Sigmoid colon (tissue), 4 donors: ENCODE results near the gene CACNA1C.
"Not testable (repeated sequence)": the region's sequence is repeated elsewhere in the genome, so short reads cannot be mapped to it uniquely, and the experiment has no call there.

ENCODE experiments used
- POLR2A ChIP-seq, 2 donors: fragments of 450-650 bp; IDR thresholded peaks; one replicate each; pipeline ENCODE4 v1.6.1; 2016; ENCODE audit warnings: antibody characterized with exemption in 2 of 2, mild to moderate bottlenecking in 2 of 2, moderate library complexity in 2 of 2
- POLR2AphosphoS5 ChIP-seq, 4 donors: sonication (generic); formaldehyde crosslinking; IDR thresholded peaks; one replicate each; pipeline ENCODE4 v1.6.1; 2017; ENCODE audit warnings: antibody characterized with exemption in 4 of 4
- TF ChIP-seq, protein P1 (sequence below), 4 experiments: fragments of 450-650 bp in 3 of 4; fragments of 200-600 bp in 1 of 4; IDR thresholded peaks; one replicate each; pipeline ENCODE4 v1.5.1; 2016 to 2019; ENCODE audit warnings: antibody characterized with exemption in 4 of 4, mild to moderate bottlenecking in 3 of 4, moderate library complexity in 2 of 4

DNA sequence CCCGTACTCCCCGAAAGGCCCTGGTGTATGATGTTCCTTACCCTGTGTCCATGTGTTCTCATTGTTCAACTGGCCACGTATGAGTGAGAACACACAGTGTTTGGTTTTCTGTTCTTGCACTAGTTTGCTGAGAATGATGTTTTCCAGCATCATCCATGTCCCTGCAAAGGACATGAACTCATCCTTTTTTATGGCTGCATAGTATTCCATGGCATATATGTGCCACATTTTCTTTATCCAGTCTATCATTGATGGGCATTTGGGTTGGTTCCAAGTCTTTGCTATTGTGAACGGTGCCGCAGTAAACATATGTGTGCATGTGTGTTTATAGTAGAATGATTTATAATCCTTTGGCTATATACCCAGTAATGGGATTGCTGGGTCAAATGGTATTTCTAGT lies 49.9 kb downstream of the CACNA1C start:
- TF ChIP-seq, protein P1, sequence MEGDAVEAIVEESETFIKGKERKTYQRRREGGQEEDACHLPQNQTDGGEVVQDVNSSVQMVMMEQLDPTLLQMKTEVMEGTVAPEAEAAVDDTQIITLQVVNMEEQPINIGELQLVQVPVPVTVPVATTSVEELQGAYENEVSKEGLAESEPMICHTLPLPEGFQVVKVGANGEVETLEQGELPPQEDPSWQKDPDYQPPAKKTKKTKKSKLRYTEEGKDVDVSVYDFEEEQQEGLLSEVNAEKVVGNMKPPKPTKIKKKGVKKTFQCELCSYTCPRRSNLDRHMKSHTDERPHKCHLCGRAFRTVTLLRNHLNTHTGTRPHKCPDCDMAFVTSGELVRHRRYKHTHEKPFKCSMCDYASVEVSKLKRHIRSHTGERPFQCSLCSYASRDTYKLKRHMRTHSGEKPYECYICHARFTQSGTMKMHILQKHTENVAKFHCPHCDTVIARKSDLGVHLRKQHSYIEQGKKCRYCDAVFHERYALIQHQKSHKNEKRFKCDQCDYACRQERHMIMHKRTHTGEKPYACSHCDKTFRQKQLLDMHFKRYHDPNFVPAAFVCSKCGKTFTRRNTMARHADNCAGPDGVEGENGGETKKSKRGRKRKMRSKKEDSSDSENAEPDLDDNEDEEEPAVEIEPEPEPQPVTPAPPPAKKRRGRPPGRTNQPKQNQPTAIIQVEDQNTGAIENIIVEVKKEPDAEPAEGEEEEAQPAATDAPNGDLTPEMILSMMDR (IDR thresholded peaks at IDR 0.05), result not testable (repeated sequence)
- not testable (repeated sequence) for TF ChIP-seq POLR2A, POLR2AphosphoS5 (IDR thresholded peaks at IDR 0.05)
